ENCODE measurements around the gene NPY2R. TPM values are rescaled to one million over a fixed set of nuclear protein-coding genes. Genes with fewer than 3 reads are reported as not detected.

The NPY2R gene
- total and polyA plus RNA-seq, 4 donors: 0.04 TPM; not detected in 3

DNA sequence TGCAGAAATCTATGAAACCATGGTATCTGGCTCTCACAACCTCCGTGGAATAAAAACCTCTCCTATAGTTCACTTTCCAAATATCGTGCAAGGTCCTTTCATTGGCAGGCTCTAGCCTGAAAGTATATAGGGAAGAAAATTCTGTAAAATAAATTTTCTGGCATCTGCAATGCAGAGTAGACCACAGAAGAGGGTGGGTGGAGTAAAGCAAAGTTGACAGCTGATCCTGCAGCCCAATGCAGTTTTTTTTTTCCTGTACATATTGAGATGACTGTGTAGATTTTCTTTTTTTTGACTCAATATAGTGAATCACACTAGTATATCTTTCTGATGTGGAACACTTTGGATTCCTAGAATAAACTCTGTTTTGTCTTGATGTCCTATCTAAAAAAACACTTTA is 56.7 kb downstream of the NPY2R start:
- H3K4me1 ChIP-seq (ENCODE audit: control insufficient read depth in 4 of 4, insufficient read depth in 4 of 4, low read length in 3 of 4): no peaks in the 10 kb centered on the region
- WGBS: 78% methylated on average over 2 of the region's 2 CpGs
- no peak for TF ChIP-seq NR2F2 (IDR thresholded peaks at IDR 0.05)
- TF ChIP-seq FOXA1 (IDR thresholded peaks at IDR 0.05): no peak
- no peak for TF ChIP-seq GABPA (IDR thresholded peaks at IDR 0.05 in 1 of 2, conservative IDR thresholded peaks at IDR 0.05 in 1 of 2)
- no peak for TF ChIP-seq MAX (IDR thresholded peaks at IDR 0.05)
- TF ChIP-seq, protein P1, sequence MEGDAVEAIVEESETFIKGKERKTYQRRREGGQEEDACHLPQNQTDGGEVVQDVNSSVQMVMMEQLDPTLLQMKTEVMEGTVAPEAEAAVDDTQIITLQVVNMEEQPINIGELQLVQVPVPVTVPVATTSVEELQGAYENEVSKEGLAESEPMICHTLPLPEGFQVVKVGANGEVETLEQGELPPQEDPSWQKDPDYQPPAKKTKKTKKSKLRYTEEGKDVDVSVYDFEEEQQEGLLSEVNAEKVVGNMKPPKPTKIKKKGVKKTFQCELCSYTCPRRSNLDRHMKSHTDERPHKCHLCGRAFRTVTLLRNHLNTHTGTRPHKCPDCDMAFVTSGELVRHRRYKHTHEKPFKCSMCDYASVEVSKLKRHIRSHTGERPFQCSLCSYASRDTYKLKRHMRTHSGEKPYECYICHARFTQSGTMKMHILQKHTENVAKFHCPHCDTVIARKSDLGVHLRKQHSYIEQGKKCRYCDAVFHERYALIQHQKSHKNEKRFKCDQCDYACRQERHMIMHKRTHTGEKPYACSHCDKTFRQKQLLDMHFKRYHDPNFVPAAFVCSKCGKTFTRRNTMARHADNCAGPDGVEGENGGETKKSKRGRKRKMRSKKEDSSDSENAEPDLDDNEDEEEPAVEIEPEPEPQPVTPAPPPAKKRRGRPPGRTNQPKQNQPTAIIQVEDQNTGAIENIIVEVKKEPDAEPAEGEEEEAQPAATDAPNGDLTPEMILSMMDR (IDR thresholded peaks at IDR 0.05; ENCODE audit: low read depth, low read length, missing input control): no peak
- TF ChIP-seq RXRA (IDR thresholded peaks at IDR 0.05): no peak
- TF ChIP-seq FOXA2 (IDR thresholded peaks at IDR 0.05): no peak
- no peak for TF ChIP-seq REST (IDR thresholded peaks at IDR 0.05)
- no peak for TF ChIP-seq YY1 (IDR thresholded peaks at IDR 0.05)
- TF ChIP-seq EGR1 (IDR thresholded peaks at IDR 0.05; ENCODE audit: low read depth in 2 of 2): no peak
- TF ChIP-seq HNF4G (IDR thresholded peaks at IDR 0.05): no peak

More for the DNA sequence above, 56.7 kb downstream of the NPY2R start:
- no peak for DNase-seq (ENCODE audit: low spot score)
- Histone ChIP-seq H3K4me3 (ENCODE audit: low read depth in 1 of 3, low read length in 3 of 3) (no peak overlapping the region), H3K27ac (ENCODE audit: low read depth in 1 of 2, low read length in 2 of 2) (no peak overlapping the region), H3K36me3 (ENCODE audit: control insufficient read depth in 4 of 4, insufficient read depth in 3 of 4, low read depth in 1 of 4, low read length in 3 of 4) (no peaks in the 10 kb centered on the region), H3K9me3 (ENCODE audit: control insufficient read depth in 4 of 4, low read length in 3 of 4) (peaks cover 0 to 3% (median 0%) of the 10 kb centered on the region in 4 donors), H3K27me3 (ENCODE audit: control insufficient read depth in 4 of 4, insufficient read depth in 4 of 4, low read length in 3 of 4) (peaks cover 0 to 8% (median 0%) of the 10 kb centered on the region in 4 donors), H3K9ac (ENCODE audit: low read depth in 1 of 2, low read length in 2 of 2) (no peak overlapping the region)

Other genes starting within 250 kb of the NPY2R start
- gene MAP9, start 168.3 kb downstream of the NPY2R start, total RNA-seq: 1 to 10 TPM in 1 of 2 donors, under 1 TPM in 1; 0.50 to 2.0 TPM
- gene MAP9, start 168.3 kb downstream of the NPY2R start, polyA plus RNA-seq: 1 to 10 TPM in 1 of 2 donors, under 1 TPM in 1; 0.14 to 1.0 TPM

Measured in liver (tissue), 9 donors.